IMR-90 (cell line): ENCODE data around the gene CTDSPL. TPM values are rescaled to one million over a fixed set of nuclear protein-coding genes. Genes with fewer than 3 reads are reported as not detected.

Experiments used
- ATAC-seq: fragments of 200-7000 bp; cut with Tn5 transposase; 2 replicates; pipeline ENCODE4 v1.9.1; 2020; ENCODE audit warnings: low read depth, mild to moderate bottlenecking, moderate library complexity
- BruUV-seq: library from RNA; stranded (reverse); fragments of 400-500 nt; replicated peaks from 2 replicates; lab custom pipeline; 2021; lab: Mats Ljungman, UMichigan
- CTCF ChIA-PET: fragments of 300-600 bp; formaldehyde crosslinking; extraction: SDS; loops from one replicate; lab custom pipeline; 2021; ENCODE audit warnings: antibody characterized with exemption; lab: Yijun Ruan, JAX
- POLR2A ChIA-PET: fragments of 300-600 bp; sonication (Branson Sonifier 250); formaldehyde crosslinking; loops from one replicate; lab custom pipeline; 2022; ENCODE audit warnings: antibody characterized with exemption; ENCODE audit not compliant: unreplicated experiment; lab: Charles Lee
- DNase-seq: peaks from one replicate; pipeline ENCODE4 v3.0.0; 2013
- H2AFZ ChIP-seq: replicated peaks from 2 replicates; pipeline ENCODE3; 2013; ENCODE audit warnings: low read length, mild to moderate bottlenecking; ENCODE audit not compliant: poor library complexity
- H2AK5ac ChIP-seq: 2 replicates; pipeline ENCODE4 v1.6.1; 2013; ENCODE audit warnings: low read depth, low read length, inconsistent platforms
- H2AK9ac ChIP-seq: replicated peaks from 2 replicates; pipeline ENCODE3; 2013; ENCODE audit warnings: mild to moderate bottlenecking, low read depth, low read length, moderate library complexity; ENCODE audit not compliant: poor library complexity
- H2BK120ac ChIP-seq: 2 replicates; pipeline ENCODE4 v1.6.1; 2013; ENCODE audit warnings: low read depth, low read length, inconsistent platforms
- H2BK15ac ChIP-seq: 3 replicates; pipeline ENCODE4 v1.6.1; 2013; ENCODE audit warnings: low read depth, low read length, inconsistent platforms
- H2BK20ac ChIP-seq: 2 replicates; pipeline ENCODE4 v1.6.1; 2013; ENCODE audit warnings: low read depth, mild to moderate bottlenecking, inconsistent platforms, low read length, moderate library complexity
- H2BK5ac ChIP-seq: 2 replicates; pipeline ENCODE4 v1.6.1; 2013; ENCODE audit warnings: mild to moderate bottlenecking, low read depth, low read length, inconsistent platforms; ENCODE audit not compliant: poor library complexity, severe bottlenecking
- H3K14ac ChIP-seq: replicated peaks from 2 replicates; pipeline ENCODE4 v1.6.1; 2013; ENCODE audit warnings: low read depth, low read length, inconsistent platforms
- H3K18ac ChIP-seq: 2 replicates; pipeline ENCODE4 v1.6.1; 2013; ENCODE audit warnings: low read depth, low read length, control low read depth
- H3K23ac ChIP-seq: 2 replicates; pipeline ENCODE4 v1.6.1; 2013; ENCODE audit warnings: low read depth, low read length, inconsistent platforms
- H3K27ac ChIP-seq: 2 replicates; pipeline ENCODE4 v1.5.1; 2013; ENCODE audit warnings: mild to moderate bottlenecking, control low read depth, low read length; ENCODE audit not compliant: insufficient read depth
- H3K27me3 ChIP-seq: 2 replicates; pipeline ENCODE4 v1.6.1; 2013; ENCODE audit warnings: low read length; ENCODE audit not compliant: control insufficient read depth, insufficient read depth
- H3K36me3 ChIP-seq: 2 replicates; pipeline ENCODE4 v1.6.1; 2013; ENCODE audit warnings: low read length, mixed read lengths; ENCODE audit not compliant: control insufficient read depth, insufficient read depth
- H3K4ac ChIP-seq: 2 replicates; pipeline ENCODE4 v1.6.1; 2013; ENCODE audit warnings: low read depth, low read length, inconsistent platforms
- H3K4me1 ChIP-seq: 2 replicates; pipeline ENCODE4 v1.6.1; 2013; ENCODE audit warnings: low read length, mixed read lengths; ENCODE audit not compliant: control insufficient read depth, insufficient read depth
- H3K4me2 ChIP-seq: 2 replicates; pipeline ENCODE4 v1.6.1; 2013; ENCODE audit warnings: low read depth, mild to moderate bottlenecking, control low read depth, low read length, moderate library complexity
- H3K4me3 ChIP-seq: 2 replicates; pipeline ENCODE4 v1.5.1; 2013; ENCODE audit warnings: low read depth, mild to moderate bottlenecking, control low read depth, low read length, moderate library complexity; ENCODE audit not compliant: insufficient read depth
- H3K56ac ChIP-seq: 2 replicates; pipeline ENCODE4 v1.6.1; 2013; ENCODE audit warnings: low read length, inconsistent platforms; ENCODE audit not compliant: insufficient read depth; ENCODE audit errors: extremely low read depth
- H3K79me1 ChIP-seq, 2 experiments: 2 replicates each; pipeline ENCODE4 v1.6.1; 2013; ENCODE audit warnings: low read length in 2 of 2, inconsistent platforms in 1 of 2, low read depth in 1 of 2
- H3K9ac ChIP-seq: 2 replicates; pipeline ENCODE4 v1.6.1; 2013; ENCODE audit warnings: low read depth, low read length, control low read depth
- H3K9me1 ChIP-seq: 2 replicates; pipeline ENCODE4 v1.6.1; 2013; ENCODE audit warnings: low read length, inconsistent platforms; ENCODE audit not compliant: insufficient read depth
- H3K9me3 ChIP-seq: 2 replicates; pipeline ENCODE4 v1.6.1; 2013; ENCODE audit warnings: low read length; ENCODE audit not compliant: control insufficient read depth, insufficient read depth
- H4K20me1 ChIP-seq: 2 replicates; pipeline ENCODE4 v1.6.1; 2013; ENCODE audit warnings: low read length, inconsistent platforms; ENCODE audit not compliant: insufficient read depth
- H4K5ac ChIP-seq: 2 replicates; pipeline ENCODE4 v1.6.1; 2013; ENCODE audit warnings: mild to moderate bottlenecking, low read depth, low read length, control low read depth
- H4K8ac ChIP-seq, 2 experiments: 2 replicates each; pipeline ENCODE4 v1.6.1; 2013; ENCODE audit warnings: low read depth in 2 of 2, low read length in 2 of 2, control low read depth in 1 of 2, inconsistent platforms in 1 of 2
- H4K91ac ChIP-seq: 2 replicates; pipeline ENCODE4 v1.6.1; 2013; ENCODE audit warnings: low read depth, low read length, inconsistent platforms; ENCODE audit not compliant: insufficient read depth
- BHLHE40 ChIP-seq: fragments of 150-350 bp; IDR thresholded peaks from 2 replicates; pipeline ENCODE4 v1.6.1; 2016; ENCODE audit warnings: mild to moderate bottlenecking, low read depth, low read length
- CEBPB ChIP-seq: IDR thresholded peaks from 2 replicates; pipeline ENCODE4 v1.6.1; 2012; ENCODE audit warnings: low read depth, low read length, improper control_type of control experiment
- CHD1 ChIP-seq: IDR thresholded peaks from 2 replicates; pipeline ENCODE4 v1.6.1; 2012; ENCODE audit warnings: low read depth, low read length, improper control_type of control experiment
- POLR2A ChIP-seq: IDR thresholded peaks from 2 replicates; pipeline ENCODE4 v1.6.1; 2012; ENCODE audit warnings: mild to moderate bottlenecking, low read depth, low read length
- RAD21 ChIP-seq: IDR thresholded peaks from 2 replicates; pipeline ENCODE4 v1.6.1; 2012; ENCODE audit warnings: low read length, improper control_type of control experiment
- RCOR1 ChIP-seq: IDR thresholded peaks from 2 replicates; pipeline ENCODE4 v1.6.1; 2012; ENCODE audit warnings: mild to moderate bottlenecking, low read length, improper control_type of control experiment; ENCODE audit not compliant: insufficient replicate concordance
- WGBS, 2 experiments: methylation state at CpG; one replicate each; pipeline versions ENCODE4 v1.1.5 to v1.1.7; 2013; ENCODE audit warnings: missing lambda C conversion rate in 2 of 2; ENCODE audit not compliant: insufficient read length in 1 of 2; ENCODE audit errors: extremely low coverage in 2 of 2; 5-methylcytosine and 5-hydroxymethylcytosine counted together
- dilution Hi-C: fragments of 300-500 bp; cut with HindIII; formaldehyde crosslinking; loops from one replicate; pipeline ENCODE4 v1.14.3; 2018; ENCODE audit warnings: low sequenced_read_pairs; ENCODE audit not compliant: unreplicated experiment
- in situ Hi-C: fragments of 300-500 bp; cut with MboI; formaldehyde crosslinking; loops from 3 replicates; pipeline ENCODE4 v1.14.3; 2019; ENCODE audit warnings: low sequenced_read_pairs, inconsistent platforms, mixed read lengths
- intact Hi-C: fragments of 100-400 bp; cut with micrococcal nuclease; formaldehyde crosslinking; loops from 2 replicates; pipeline ENCODE4 v1.10.0; 2022
- polyA plus RNA-seq, 3 experiments: library from polyadenylated mRNA; depleted of rRNA; stranded (reverse); fragments of >200 nt; gene quantifications; 2 replicates each; pipeline ENCODE4 v1.2.3, GENCODE V29; 2012; ENCODE audit warnings: low replicate concordance in 1 of 3
- total RNA-seq: library from RNA; depleted of rRNA; stranded (reverse); fragments of >200 nt; gene quantifications from 2 replicates; pipeline ENCODE4 v1.2.3, GENCODE V29; 2012

The CTDSPL gene
- total and polyA plus RNA-seq, 2 of the 4 experiments (the other 2 are of a cell fraction): 24.5 to 29.0 TPM

DNA sequence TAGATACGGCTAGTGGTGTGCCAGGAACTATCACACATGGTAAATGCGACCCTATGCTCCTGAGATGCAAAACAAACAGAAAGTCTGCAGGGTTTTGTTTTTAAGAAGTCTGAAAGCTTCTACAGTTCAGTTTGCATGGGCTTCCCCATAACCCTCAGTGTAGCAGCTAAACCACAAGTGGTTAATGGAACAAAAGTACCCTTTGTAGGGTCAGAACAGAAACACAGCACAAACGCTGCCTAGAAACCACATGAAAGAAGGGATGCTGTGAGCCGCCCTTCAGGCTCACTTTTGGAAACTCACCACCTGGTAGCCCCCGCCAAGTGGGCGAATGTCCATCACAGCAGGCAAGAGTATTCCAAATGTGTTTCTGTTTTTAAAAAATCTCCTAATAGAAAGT is 46.2 kb downstream of the CTDSPL start:
- H3K14ac ChIP-seq: no peak overlapping the region
- no peak overlapping the region for H2BK15ac ChIP-seq
- H3K4me3 ChIP-seq: no peak overlapping the region
- no peak overlapping the region for H3K4ac ChIP-seq
- no peak overlapping the region for H4K8ac ChIP-seq
- no peak overlapping the region for H2AFZ ChIP-seq
- no peak overlapping the region for H3K27ac ChIP-seq
- H3K56ac ChIP-seq: no peak overlapping the region
- dilution Hi-C loops (no loop called here), in situ Hi-C loops (no loop called here), intact Hi-C loops (no loop called here)
- H3K18ac ChIP-seq: no peak overlapping the region
- H2BK5ac ChIP-seq: no peak overlapping the region
- no peak overlapping the region for H4K91ac ChIP-seq
- H2BK120ac ChIP-seq: no peak overlapping the region
- peaks cover 30% of the 10 kb centered on the region for H3K9me1 ChIP-seq
- H2AK9ac ChIP-seq: no peak overlapping the region
- DNase-seq (no peak), ATAC-seq (no peak)
- peaks cover 1% of the 10 kb centered on the region; the same call in 1 of the 2 replicates for H3K36me3 ChIP-seq
- no CpG with 5 or more reads among the region's 6 CpGs for WGBS, 2 experiments
- H3K4me2 ChIP-seq: no peak overlapping the region
- H3K79me1 ChIP-seq: peaks cover 59 to 82% of the 10 kb centered on the region in 2 experiments
- no peak overlapping the region for H3K23ac ChIP-seq
- H3K9me3 ChIP-seq: no peaks in the 10 kb centered on the region
- H3K9ac ChIP-seq: no peak overlapping the region
- H3K27me3 ChIP-seq: no peaks in the 10 kb centered on the region
- POLR2A ChIA-PET: no interaction called here
- no peak overlapping the region for H2BK20ac ChIP-seq
- peaks cover 25% of the 10 kb centered on the region for H3K4me1 ChIP-seq
- no TSS peak for BruUV-seq
- H4K20me1 ChIP-seq: peaks cover 28% of the 10 kb centered on the region
- CTCF ChIA-PET: interaction anchor here (1.0 kb wide), 1 partner anchor 16 kb away, joined by 7 read pairs; no protein-coding TSS in a partner anchor
- no peak overlapping the region for H2AK5ac ChIP-seq
- H4K5ac ChIP-seq: no peak overlapping the region
- TF ChIP-seq CEBPB (no peak), RAD21 (no peak), BHLHE40 (no peak), RCOR1 (no peak), POLR2A (no peak), CHD1 (no peak)
